NAMALWA (cell line): ENCODE results near the gene TMEM169.
A peak's percentile ranks its signal among the peaks of the same experiment; 100 is the strongest.

Experiments
- DNase-seq: peaks from one replicate; pipeline ENCODE4 v3.0.0-alpha.2; 2015; ENCODE audit warnings: low spot score

TMEM169 gene

GRCh38 chr2:216081487-216082116, at the start of gene TMEM169, which contains the start of gene PECR:
TSS of gene TMEM169 (plus strand) at chr2:216081919. CDS start at chr2:216095964, 14,045 bp downstream.
TSS of gene PECR (minus strand) at chr2:216081809. CDS start at chr2:216081741, 68 bp downstream.
- DNase-seq = no peak

GRCh38 chr2:216031960-216032689, 49.6 kb upstream of the TMEM169 start:
- no peak for DNase-seq

- no peak for DNase-seq
These were observed 48.3 kb upstream of the TMEM169 start for GRCh38 chr2:216033403-216033802.

GRCh38 chr2:216034065-216034464, 47.7 kb upstream of the TMEM169 start:
- peak; percentile 87 for DNase-seq

- DNase-seq = no peak
These were observed 41.8 kb upstream of the TMEM169 start for GRCh38 chr2:216039918-216040317.

- DNase-seq = no peak
These were observed 40.3 kb upstream of the TMEM169 start for GRCh38 chr2:216041438-216041837.

GRCh38 chr2:216043949-216044348, 37.8 kb upstream of the TMEM169 start:
- no peak for DNase-seq

GRCh38 chr2:216044883-216045486, 36.7 kb upstream of the TMEM169 start:
- DNase-seq = no peak

- DNase-seq = no peak
These were observed 34.3 kb upstream of the TMEM169 start for GRCh38 chr2:216047397-216047796.

GRCh38 chr2:216049452-216049851, 32.3 kb upstream of the TMEM169 start:
- no peak for DNase-seq

- DNase-seq = no peak
These were observed 30.4 kb upstream of the TMEM169 start for GRCh38 chr2:216051350-216051749.

GRCh38 chr2:216052420-216052819, 29.3 kb upstream of the TMEM169 start:
- DNase-seq = no peak

GRCh38 chr2:216055680-216056079, 26.0 kb upstream of the TMEM169 start:
- DNase-seq = no peak

GRCh38 chr2:216056739-216057138, 25.0 kb upstream of the TMEM169 start:
- no peak for DNase-seq

GRCh38 chr2:216057688-216058193, 24.0 kb upstream of the TMEM169 start:
- DNase-seq = peak; percentile 44

- peak; percentile 46 for DNase-seq
These were observed 22.4 kb upstream of the TMEM169 start for GRCh38 chr2:216059233-216059834.

- DNase-seq = no peak
These were observed 17.6 kb upstream of the TMEM169 start for GRCh38 chr2:216064014-216064630.

GRCh38 chr2:216064665-216065064, 17.1 kb upstream of the TMEM169 start:
- no peak for DNase-seq

GRCh38 chr2:216066230-216066629, 15.5 kb upstream of the TMEM169 start:
- DNase-seq = no peak

- DNase-seq = no peak
These were observed 12.7 kb upstream of the TMEM169 start for GRCh38 chr2:216069028-216069427.

GRCh38 chr2:216070195-216070594, 11.5 kb upstream of the TMEM169 start:
- DNase-seq = no peak
